IMR-90 (cell line): Measurements from ENCODE around the gene HLA-DOB. TPM values are rescaled to one million over a fixed set of nuclear protein-coding genes. Genes with fewer than 3 reads are reported as not detected.

Source experiments
- ATAC-seq: fragments of 200-7000 bp; cut with Tn5 transposase; 2 replicates; pipeline ENCODE4 v1.9.1; 2020; ENCODE audit warnings: low read depth, mild to moderate bottlenecking, moderate library complexity
- BruUV-seq: library from RNA; stranded (reverse); fragments of 400-500 nt; replicated peaks from 2 replicates; lab custom pipeline; 2021; lab: Mats Ljungman, UMichigan
- CTCF ChIA-PET: fragments of 300-600 bp; formaldehyde crosslinking; extraction: SDS; loops from one replicate; lab custom pipeline; 2021; ENCODE audit warnings: antibody characterized with exemption; lab: Yijun Ruan, JAX
- POLR2A ChIA-PET: fragments of 300-600 bp; sonication (Branson Sonifier 250); formaldehyde crosslinking; loops from one replicate; lab custom pipeline; 2022; ENCODE audit warnings: antibody characterized with exemption; ENCODE audit not compliant: unreplicated experiment; lab: Charles Lee
- DNase-seq: peaks from one replicate; pipeline ENCODE4 v3.0.0; 2013
- H2AFZ ChIP-seq: replicated peaks from 2 replicates; pipeline ENCODE3; 2013; ENCODE audit warnings: low read length, mild to moderate bottlenecking; ENCODE audit not compliant: poor library complexity
- H2AK5ac ChIP-seq: 2 replicates; pipeline ENCODE4 v1.6.1; 2013; ENCODE audit warnings: low read depth, low read length, inconsistent platforms
- H2AK9ac ChIP-seq: replicated peaks from 2 replicates; pipeline ENCODE3; 2013; ENCODE audit warnings: mild to moderate bottlenecking, low read depth, low read length, moderate library complexity; ENCODE audit not compliant: poor library complexity
- H2BK120ac ChIP-seq: 2 replicates; pipeline ENCODE4 v1.6.1; 2013; ENCODE audit warnings: low read depth, low read length, inconsistent platforms
- H2BK15ac ChIP-seq: 3 replicates; pipeline ENCODE4 v1.6.1; 2013; ENCODE audit warnings: low read depth, low read length, inconsistent platforms
- H2BK20ac ChIP-seq: 2 replicates; pipeline ENCODE4 v1.6.1; 2013; ENCODE audit warnings: low read depth, mild to moderate bottlenecking, inconsistent platforms, low read length, moderate library complexity
- H2BK5ac ChIP-seq: 2 replicates; pipeline ENCODE4 v1.6.1; 2013; ENCODE audit warnings: mild to moderate bottlenecking, low read depth, low read length, inconsistent platforms; ENCODE audit not compliant: poor library complexity, severe bottlenecking
- H3K14ac ChIP-seq: replicated peaks from 2 replicates; pipeline ENCODE4 v1.6.1; 2013; ENCODE audit warnings: low read depth, low read length, inconsistent platforms
- H3K18ac ChIP-seq: 2 replicates; pipeline ENCODE4 v1.6.1; 2013; ENCODE audit warnings: low read depth, low read length, control low read depth
- H3K23ac ChIP-seq: 2 replicates; pipeline ENCODE4 v1.6.1; 2013; ENCODE audit warnings: low read depth, low read length, inconsistent platforms
- H3K27ac ChIP-seq: 2 replicates; pipeline ENCODE4 v1.5.1; 2013; ENCODE audit warnings: mild to moderate bottlenecking, control low read depth, low read length; ENCODE audit not compliant: insufficient read depth
- H3K27me3 ChIP-seq: 2 replicates; pipeline ENCODE4 v1.6.1; 2013; ENCODE audit warnings: low read length; ENCODE audit not compliant: control insufficient read depth, insufficient read depth
- H3K36me3 ChIP-seq: 2 replicates; pipeline ENCODE4 v1.6.1; 2013; ENCODE audit warnings: low read length, mixed read lengths; ENCODE audit not compliant: control insufficient read depth, insufficient read depth
- H3K4ac ChIP-seq: 2 replicates; pipeline ENCODE4 v1.6.1; 2013; ENCODE audit warnings: low read depth, low read length, inconsistent platforms
- H3K4me1 ChIP-seq: 2 replicates; pipeline ENCODE4 v1.6.1; 2013; ENCODE audit warnings: low read length, mixed read lengths; ENCODE audit not compliant: control insufficient read depth, insufficient read depth
- H3K4me2 ChIP-seq: 2 replicates; pipeline ENCODE4 v1.6.1; 2013; ENCODE audit warnings: low read depth, mild to moderate bottlenecking, control low read depth, low read length, moderate library complexity
- H3K4me3 ChIP-seq: 2 replicates; pipeline ENCODE4 v1.5.1; 2013; ENCODE audit warnings: low read depth, mild to moderate bottlenecking, control low read depth, low read length, moderate library complexity; ENCODE audit not compliant: insufficient read depth
- H3K56ac ChIP-seq: 2 replicates; pipeline ENCODE4 v1.6.1; 2013; ENCODE audit warnings: low read length, inconsistent platforms; ENCODE audit not compliant: insufficient read depth; ENCODE audit errors: extremely low read depth
- H3K79me1 ChIP-seq, 2 experiments: 2 replicates each; pipeline ENCODE4 v1.6.1; 2013; ENCODE audit warnings: low read length in 2 of 2, inconsistent platforms in 1 of 2, low read depth in 1 of 2
- H3K9ac ChIP-seq: 2 replicates; pipeline ENCODE4 v1.6.1; 2013; ENCODE audit warnings: low read depth, low read length, control low read depth
- H3K9me1 ChIP-seq: 2 replicates; pipeline ENCODE4 v1.6.1; 2013; ENCODE audit warnings: low read length, inconsistent platforms; ENCODE audit not compliant: insufficient read depth
- H3K9me3 ChIP-seq: 2 replicates; pipeline ENCODE4 v1.6.1; 2013; ENCODE audit warnings: low read length; ENCODE audit not compliant: control insufficient read depth, insufficient read depth
- H4K20me1 ChIP-seq: 2 replicates; pipeline ENCODE4 v1.6.1; 2013; ENCODE audit warnings: low read length, inconsistent platforms; ENCODE audit not compliant: insufficient read depth
- H4K5ac ChIP-seq: 2 replicates; pipeline ENCODE4 v1.6.1; 2013; ENCODE audit warnings: mild to moderate bottlenecking, low read depth, low read length, control low read depth
- H4K8ac ChIP-seq, 2 experiments: 2 replicates each; pipeline ENCODE4 v1.6.1; 2013; ENCODE audit warnings: low read depth in 2 of 2, low read length in 2 of 2, control low read depth in 1 of 2, inconsistent platforms in 1 of 2
- H4K91ac ChIP-seq: 2 replicates; pipeline ENCODE4 v1.6.1; 2013; ENCODE audit warnings: low read depth, low read length, inconsistent platforms; ENCODE audit not compliant: insufficient read depth
- BHLHE40 ChIP-seq: fragments of 150-350 bp; IDR thresholded peaks from 2 replicates; pipeline ENCODE4 v1.6.1; 2016; ENCODE audit warnings: mild to moderate bottlenecking, low read depth, low read length
- CEBPB ChIP-seq: IDR thresholded peaks from 2 replicates; pipeline ENCODE4 v1.6.1; 2012; ENCODE audit warnings: low read depth, low read length, improper control_type of control experiment
- RCOR1 ChIP-seq: IDR thresholded peaks from 2 replicates; pipeline ENCODE4 v1.6.1; 2012; ENCODE audit warnings: mild to moderate bottlenecking, low read length, improper control_type of control experiment; ENCODE audit not compliant: insufficient replicate concordance
- WGBS, 2 experiments: methylation state at CpG; one replicate each; pipeline versions ENCODE4 v1.1.5 to v1.1.7; 2013; ENCODE audit warnings: missing lambda C conversion rate in 2 of 2; ENCODE audit not compliant: insufficient read length in 1 of 2; ENCODE audit errors: extremely low coverage in 2 of 2; 5-methylcytosine and 5-hydroxymethylcytosine counted together
- dilution Hi-C: fragments of 300-500 bp; cut with HindIII; formaldehyde crosslinking; loops from one replicate; pipeline ENCODE4 v1.14.3; 2018; ENCODE audit warnings: low sequenced_read_pairs; ENCODE audit not compliant: unreplicated experiment
- in situ Hi-C: fragments of 300-500 bp; cut with MboI; formaldehyde crosslinking; loops from 3 replicates; pipeline ENCODE4 v1.14.3; 2019; ENCODE audit warnings: low sequenced_read_pairs, inconsistent platforms, mixed read lengths
- intact Hi-C: fragments of 100-400 bp; cut with micrococcal nuclease; formaldehyde crosslinking; loops from 2 replicates; pipeline ENCODE4 v1.10.0; 2022
- polyA plus RNA-seq, 3 experiments: library from polyadenylated mRNA; depleted of rRNA; stranded (reverse); fragments of >200 nt; gene quantifications; 2 replicates each; pipeline ENCODE4 v1.2.3, GENCODE V29; 2012; ENCODE audit warnings: low replicate concordance in 1 of 3
- total RNA-seq: library from RNA; depleted of rRNA; stranded (reverse); fragments of >200 nt; gene quantifications from 2 replicates; pipeline ENCODE4 v1.2.3, GENCODE V29; 2012
- TF ChIP-seq, protein P1 (sequence below): fragments of 150-350 bp; IDR thresholded peaks from 2 replicates; pipeline ENCODE4 v1.6.1; 2017; ENCODE audit warnings: mild to moderate bottlenecking, antibody characterized with exemption, low read length, low read depth
- TF ChIP-seq, protein P2 (sequence below): conservative IDR thresholded peaks from 2 replicates; pipeline ENCODE4 v1.5.1; 2012; ENCODE audit warnings: mild to moderate bottlenecking, low read depth, low read length, improper control_type of control experiment

Gene HLA-DOB
- total and polyA plus RNA-seq, 2 of the 4 experiments (the other 2 are of a cell fraction) = 0.36 to 2.3 TPM

DNA sequence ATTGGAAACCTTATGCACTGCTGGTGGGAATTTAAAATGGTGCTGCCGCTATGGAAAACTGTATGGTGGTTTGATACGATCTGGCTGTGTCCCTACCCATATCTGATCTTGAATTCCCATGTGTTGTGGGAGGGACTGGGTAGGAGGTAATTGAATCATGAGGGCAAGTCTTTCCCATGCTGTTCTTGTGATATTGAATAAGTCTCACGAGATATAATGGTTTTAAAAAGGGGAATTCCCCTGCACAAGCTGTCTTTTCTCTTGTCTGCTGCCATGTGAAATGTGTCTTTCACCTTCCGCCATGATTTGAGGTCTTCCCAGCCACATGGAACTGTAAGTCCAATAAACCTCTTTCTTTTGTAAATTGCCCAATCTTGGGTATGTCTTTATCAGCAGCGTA lies 16.9 kb upstream of the HLA-DOB start:
- in situ Hi-C loops = no loop called here
- no peak overlapping the region for H3K4me3 ChIP-seq
- TF ChIP-seq RCOR1 (no peak), CEBPB (no peak), BHLHE40 (no peak)
- TF ChIP-seq, protein P1, sequence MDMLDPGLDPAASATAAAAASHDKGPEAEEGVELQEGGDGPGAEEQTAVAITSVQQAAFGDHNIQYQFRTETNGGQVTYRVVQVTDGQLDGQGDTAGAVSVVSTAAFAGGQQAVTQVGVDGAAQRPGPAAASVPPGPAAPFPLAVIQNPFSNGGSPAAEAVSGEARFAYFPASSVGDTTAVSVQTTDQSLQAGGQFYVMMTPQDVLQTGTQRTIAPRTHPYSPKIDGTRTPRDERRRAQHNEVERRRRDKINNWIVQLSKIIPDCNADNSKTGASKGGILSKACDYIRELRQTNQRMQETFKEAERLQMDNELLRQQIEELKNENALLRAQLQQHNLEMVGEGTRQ = no peak
- TF ChIP-seq, protein P2, sequence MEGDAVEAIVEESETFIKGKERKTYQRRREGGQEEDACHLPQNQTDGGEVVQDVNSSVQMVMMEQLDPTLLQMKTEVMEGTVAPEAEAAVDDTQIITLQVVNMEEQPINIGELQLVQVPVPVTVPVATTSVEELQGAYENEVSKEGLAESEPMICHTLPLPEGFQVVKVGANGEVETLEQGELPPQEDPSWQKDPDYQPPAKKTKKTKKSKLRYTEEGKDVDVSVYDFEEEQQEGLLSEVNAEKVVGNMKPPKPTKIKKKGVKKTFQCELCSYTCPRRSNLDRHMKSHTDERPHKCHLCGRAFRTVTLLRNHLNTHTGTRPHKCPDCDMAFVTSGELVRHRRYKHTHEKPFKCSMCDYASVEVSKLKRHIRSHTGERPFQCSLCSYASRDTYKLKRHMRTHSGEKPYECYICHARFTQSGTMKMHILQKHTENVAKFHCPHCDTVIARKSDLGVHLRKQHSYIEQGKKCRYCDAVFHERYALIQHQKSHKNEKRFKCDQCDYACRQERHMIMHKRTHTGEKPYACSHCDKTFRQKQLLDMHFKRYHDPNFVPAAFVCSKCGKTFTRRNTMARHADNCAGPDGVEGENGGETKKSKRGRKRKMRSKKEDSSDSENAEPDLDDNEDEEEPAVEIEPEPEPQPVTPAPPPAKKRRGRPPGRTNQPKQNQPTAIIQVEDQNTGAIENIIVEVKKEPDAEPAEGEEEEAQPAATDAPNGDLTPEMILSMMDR = no peak
- H3K4ac ChIP-seq = no peak overlapping the region
- H2AK5ac ChIP-seq = no peak overlapping the region
- ATAC-seq (no peak), DNase-seq (no peak)
- H3K79me1 ChIP-seq = peaks cover 2 to 11% of the 10 kb centered on the region in 2 experiments; a peak in 2 of 4 replicates
- H2BK5ac ChIP-seq = no peak overlapping the region
- dilution Hi-C loops = no loop called here
- BruUV-seq = no TSS peak
- no peak overlapping the region for H3K23ac ChIP-seq
- H3K36me3 ChIP-seq = peaks cover 29% of the 10 kb centered on the region
- 75% methylated on average over 1 of the region's 5 CpGs; no CpG with 5 or more reads in 1 of the 2 experiments for WGBS, 2 experiments
- no peak overlapping the region for H2BK120ac ChIP-seq
- H4K91ac ChIP-seq = no peak overlapping the region
- no peak overlapping the region for H3K9ac ChIP-seq
- no peak overlapping the region for H2AFZ ChIP-seq
- no peak overlapping the region for H4K5ac ChIP-seq
- H4K8ac ChIP-seq = no peak overlapping the region
- H3K9me3 ChIP-seq = no peaks in the 10 kb centered on the region
- H3K27me3 ChIP-seq = no peaks in the 10 kb centered on the region
- ChIA-PET CTCF (no interaction called here), POLR2A (no interaction called here)
- H3K14ac ChIP-seq = no peak overlapping the region
- no peak overlapping the region for H2BK15ac ChIP-seq
- H3K27ac ChIP-seq = no peak overlapping the region
- peaks cover 6% of the 10 kb centered on the region for H3K4me1 ChIP-seq
- H2BK20ac ChIP-seq = no peak overlapping the region
- no peaks in the 10 kb centered on the region for H3K9me1 ChIP-seq
- H4K20me1 ChIP-seq = no peaks in the 10 kb centered on the region
- no peak overlapping the region for H3K18ac ChIP-seq
- H3K56ac ChIP-seq = no peak overlapping the region
- intact Hi-C loops = no loop called here
- no peak overlapping the region for H2AK9ac ChIP-seq
- no peak overlapping the region for H3K4me2 ChIP-seq
